HG03342 (cell line): Measurements from ENCODE around the gene ESRRA.

Experiments used
- ATAC-seq: cut with Tn5 transposase; IDR thresholded peaks from one replicate; pipeline ENCODE4 v1.9.1; 2021; ENCODE audit warnings: mild to moderate bottlenecking, moderate library complexity; ENCODE audit not compliant: unreplicated experiment

ESRRA gene

DNA sequence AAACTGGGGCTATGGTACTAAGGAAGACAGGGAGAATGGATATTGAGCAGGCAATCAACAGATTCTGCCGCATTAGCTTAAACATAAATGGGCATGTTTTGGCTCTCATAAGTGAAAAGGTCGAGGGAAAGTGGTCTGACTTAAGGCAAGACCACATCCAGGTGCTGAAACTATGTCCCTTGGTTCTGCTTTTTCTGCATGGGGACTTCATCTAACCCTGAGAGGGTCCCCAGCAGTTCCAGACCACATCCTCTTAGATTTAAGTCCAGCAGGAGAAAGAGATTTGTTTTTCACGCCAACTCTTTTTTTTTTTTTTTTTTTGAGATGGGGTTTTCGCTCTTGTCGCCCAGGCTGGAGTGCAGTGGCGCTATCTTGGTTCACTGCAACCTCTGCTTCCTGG lies 59.1 kb downstream of the ESRRA start:
- no peak for ATAC-seq

GRCh38 chr11:64364911-64365310 lies 59.6 kb downstream of the ESRRA start:
- no peak for ATAC-seq
